Daoy (cell line): ENCODE measurements around the gene AFG3L2. TPM values are rescaled to one million over a fixed set of nuclear protein-coding genes. Genes with fewer than 3 reads are reported as not detected.

Experiments
- DNase-seq: peaks from one replicate; pipeline ENCODE4 v3.0.0-alpha.2; 2015; ENCODE audit warnings: low read depth
- total RNA-seq: library from RNA; depleted of rRNA; stranded (reverse); fragments of >200 nt; shearing (Covaris generic); gene quantifications from 2 replicates; pipeline ENCODE4 v1.2.3, GENCODE V29; 2014

AFG3L2 gene
- total RNA-seq, 1 experiment from 2014 or later = 54.3 TPM

- DNase-seq = no peak
Measured at GRCh38 chr18:12325726-12326245, 51.2 kb downstream of the AFG3L2 start.

DNA sequence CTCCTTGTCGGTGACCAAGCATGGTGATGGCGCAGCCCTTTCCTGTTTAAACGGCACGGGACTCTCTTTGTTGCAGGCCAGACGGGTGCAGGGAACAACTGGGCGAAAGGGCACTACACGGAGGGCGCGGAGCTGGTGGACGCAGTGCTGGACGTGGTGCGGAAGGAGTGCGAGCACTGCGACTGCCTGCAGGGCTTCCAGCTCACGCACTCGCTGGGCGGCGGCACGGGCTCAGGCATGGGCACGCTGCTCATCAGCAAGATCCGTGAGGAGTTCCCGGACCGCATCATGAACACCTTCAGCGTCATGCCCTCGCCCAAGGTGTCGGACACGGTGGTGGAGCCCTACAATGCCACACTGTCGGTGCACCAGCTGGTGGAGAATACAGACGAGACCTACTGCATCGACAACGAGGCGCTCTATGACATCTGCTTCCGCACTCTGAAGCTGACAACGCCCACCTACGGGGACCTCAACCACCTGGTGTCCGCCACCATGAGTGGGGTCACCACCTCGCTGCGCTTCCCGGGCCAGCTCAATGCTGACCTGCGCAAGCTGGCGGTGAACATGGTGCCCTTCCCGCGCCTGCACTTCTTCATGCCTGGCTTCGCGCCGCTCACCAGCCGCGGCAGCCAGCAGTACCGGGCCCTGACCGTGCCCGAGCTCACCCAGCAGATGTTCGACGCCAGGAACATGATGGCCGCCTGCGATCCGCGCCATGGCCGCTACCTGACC, 51.9 kb downstream of the AFG3L2 start:
- no peak for DNase-seq

GRCh38 chr18:12321333-12321732, 55.7 kb downstream of the AFG3L2 start:
- no peak for DNase-seq

DNA sequence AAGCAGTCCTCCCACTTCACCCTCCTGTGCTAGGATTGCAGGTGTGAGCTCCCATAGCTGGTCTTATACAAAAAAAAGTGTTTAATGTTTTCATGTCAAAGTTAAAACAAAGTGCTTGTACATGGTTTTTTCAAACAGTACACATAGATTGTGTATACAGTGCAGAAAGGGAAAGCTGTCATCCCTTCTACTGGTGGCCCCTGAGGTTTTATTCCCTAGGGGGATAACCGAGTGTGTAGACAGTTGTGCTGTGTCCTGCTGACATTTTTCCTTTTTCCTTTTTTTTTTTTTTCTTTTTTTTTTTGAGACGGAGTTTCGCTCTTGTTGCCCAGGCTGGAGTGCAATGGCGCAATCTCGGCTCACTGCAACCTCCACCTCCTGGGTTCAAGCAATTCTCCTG, 58.2 kb downstream of the AFG3L2 start:
- no peak for DNase-seq

- no peak for DNase-seq
Measured at GRCh38 chr18:12318334-12318697, 58.7 kb downstream of the AFG3L2 start.

DNA sequence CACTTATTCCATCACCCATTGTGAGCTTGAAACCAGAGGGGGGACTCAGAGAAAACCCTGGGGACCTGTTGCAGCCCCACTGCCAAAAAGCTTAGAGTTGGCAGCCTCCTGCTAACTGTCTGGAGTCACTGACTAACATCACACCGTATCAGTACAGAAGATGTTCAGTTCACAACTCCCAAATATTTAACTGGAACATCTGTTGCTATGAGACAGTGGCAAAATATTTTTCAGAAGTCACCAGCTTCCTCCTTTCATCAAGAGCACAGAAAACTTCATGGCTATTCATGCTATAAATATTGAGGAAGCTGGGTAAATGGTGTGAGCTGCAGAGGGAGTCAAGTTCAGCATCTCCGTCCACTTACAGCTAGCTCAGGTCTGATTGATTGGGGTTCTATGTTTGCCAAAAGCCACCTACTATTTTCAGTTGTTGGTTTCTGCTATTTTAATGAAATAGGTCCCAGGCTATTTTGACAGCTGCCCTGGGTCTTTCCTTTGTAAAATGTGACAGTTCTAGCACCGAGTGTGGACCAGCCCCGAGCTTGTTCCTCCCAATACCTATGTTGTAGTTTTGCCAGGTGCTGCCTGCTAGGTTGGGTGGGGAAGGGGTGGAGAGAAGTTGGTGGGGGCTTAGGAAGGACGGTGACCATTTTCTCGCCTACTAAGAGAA, 59.2 kb downstream of the AFG3L2 start:
- no peak for DNase-seq

- DNase-seq = no peak
Measured at GRCh38 chr18:12315911-12316310, 61.1 kb downstream of the AFG3L2 start.

GRCh38 chr18:12315490-12315889, 61.5 kb downstream of the AFG3L2 start:
- DNase-seq = no peak

GRCh38 chr18:12314591-12315305, 62.3 kb downstream of the AFG3L2 start:
- no peak for DNase-seq

DNA sequence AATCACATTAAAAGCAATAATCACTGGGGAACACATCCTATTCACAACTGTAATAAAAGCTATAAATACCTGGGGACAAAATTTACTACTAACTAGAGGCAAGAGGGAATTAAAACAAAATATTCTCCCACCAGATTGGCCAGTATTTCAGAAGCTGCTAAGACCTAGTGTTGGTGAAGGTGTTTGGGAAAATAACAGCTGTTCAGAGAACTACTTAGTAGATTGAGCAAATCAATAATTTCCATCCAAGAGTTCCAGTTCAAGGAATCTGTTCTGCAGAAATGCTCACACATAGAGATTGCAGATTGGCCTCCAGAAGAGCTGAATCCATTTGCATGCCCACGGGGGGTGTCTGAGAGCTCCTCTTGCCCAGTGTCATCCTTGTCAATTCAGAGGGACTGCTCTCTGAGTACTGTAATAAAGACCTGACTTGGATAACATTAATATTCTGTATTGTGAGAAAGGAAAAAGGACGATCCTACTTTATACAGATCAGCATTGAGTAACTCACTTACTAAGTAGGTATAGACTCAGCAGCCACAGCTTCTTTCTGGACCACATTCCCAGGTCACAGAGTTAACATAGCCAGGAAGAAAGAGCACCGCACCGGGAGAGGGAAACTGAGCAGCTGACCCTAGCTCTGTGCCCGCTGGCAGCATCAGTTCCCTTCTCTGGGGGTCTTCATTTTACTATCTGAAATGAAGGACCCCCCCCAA, 63.3 kb downstream of the AFG3L2 start:
- no peak for DNase-seq

DNA sequence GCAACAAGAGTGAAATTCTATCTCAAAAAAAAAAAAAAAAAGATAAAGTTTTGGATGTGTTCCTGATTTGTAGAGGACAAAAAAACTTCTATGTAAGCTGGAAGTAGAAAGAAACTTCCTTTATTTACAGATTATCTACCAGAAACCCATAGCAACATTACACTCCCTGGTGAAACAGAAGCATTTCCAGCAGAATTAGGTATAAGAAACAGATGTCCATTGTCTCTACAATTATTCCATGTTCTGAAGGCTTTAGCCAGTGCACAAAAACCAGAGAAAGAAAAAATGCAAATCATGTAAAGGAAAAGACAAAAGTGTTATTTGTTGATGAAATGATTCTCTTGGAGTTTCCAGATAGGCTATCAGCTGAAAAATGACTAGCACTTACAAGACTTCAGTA, 64.1 kb downstream of the AFG3L2 start:
- DNase-seq = no peak

- DNase-seq = no peak
Measured at GRCh38 chr18:12310762-12311161, 66.3 kb downstream of the AFG3L2 start.

GRCh38 chr18:12309683-12310198, 67.3 kb downstream of the AFG3L2 start:
- no peak for DNase-seq

- peak; percentile 74 for DNase-seq
Measured at GRCh38 chr18:12308386-12309100, 68.5 kb downstream of the AFG3L2 start.

- DNase-seq = peak; percentile 87
Measured at GRCh38 chr18:12307701-12308385, 69.2 kb downstream of the AFG3L2 start, which contains the start of gene TUBB6. Gene TUBB6, plus strand, starts transcription at chr18:12308241. Its CDS starts 52 bp downstream, at chr18:12308293.

DNA sequence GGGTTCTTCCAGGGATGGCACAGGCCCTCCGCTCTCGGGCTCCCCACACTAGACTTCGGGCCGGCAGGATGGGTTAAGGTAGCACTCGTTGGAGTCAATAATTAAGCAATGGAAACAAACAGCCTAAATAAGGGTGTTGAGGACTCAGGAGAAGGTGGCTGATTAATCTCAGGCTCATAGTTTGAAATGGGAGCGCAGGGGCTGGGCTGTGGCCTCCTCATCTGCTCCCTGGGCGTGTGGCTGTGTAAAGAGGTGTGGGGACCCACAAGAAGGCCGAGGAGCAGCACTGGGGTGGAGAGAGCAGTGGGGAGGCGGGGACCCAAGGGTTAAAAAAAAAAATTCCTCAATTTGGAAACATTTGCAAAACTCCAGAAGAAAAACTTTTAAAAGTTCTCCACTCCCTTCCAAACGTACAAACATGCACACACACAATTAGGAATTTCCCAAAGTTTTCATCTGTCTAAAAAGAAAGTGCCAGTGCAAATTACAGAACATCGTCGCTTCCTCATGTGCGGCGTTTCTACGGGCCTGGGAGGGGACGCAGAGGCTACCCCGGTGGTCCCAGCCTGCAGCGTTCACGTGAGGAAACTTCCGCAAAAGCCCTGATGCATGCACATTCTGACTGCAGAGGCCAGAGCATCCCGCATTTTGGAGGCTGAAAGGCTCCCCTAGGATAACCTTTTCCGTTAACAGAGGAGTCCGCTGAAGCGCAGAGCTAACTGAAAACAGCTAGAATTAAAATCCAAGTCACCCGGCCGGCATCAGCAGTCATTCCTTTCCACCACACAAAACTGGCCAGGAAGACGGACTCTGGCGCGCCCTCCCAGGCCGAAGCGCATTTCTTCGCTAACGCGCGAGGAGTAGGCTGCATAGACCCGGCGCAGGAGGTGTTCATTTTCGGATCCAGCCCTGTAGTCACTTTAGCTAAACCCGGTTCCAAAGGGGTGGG, 70.0 kb downstream of the AFG3L2 start:
- DNase-seq = peak; percentile 66

DNA sequence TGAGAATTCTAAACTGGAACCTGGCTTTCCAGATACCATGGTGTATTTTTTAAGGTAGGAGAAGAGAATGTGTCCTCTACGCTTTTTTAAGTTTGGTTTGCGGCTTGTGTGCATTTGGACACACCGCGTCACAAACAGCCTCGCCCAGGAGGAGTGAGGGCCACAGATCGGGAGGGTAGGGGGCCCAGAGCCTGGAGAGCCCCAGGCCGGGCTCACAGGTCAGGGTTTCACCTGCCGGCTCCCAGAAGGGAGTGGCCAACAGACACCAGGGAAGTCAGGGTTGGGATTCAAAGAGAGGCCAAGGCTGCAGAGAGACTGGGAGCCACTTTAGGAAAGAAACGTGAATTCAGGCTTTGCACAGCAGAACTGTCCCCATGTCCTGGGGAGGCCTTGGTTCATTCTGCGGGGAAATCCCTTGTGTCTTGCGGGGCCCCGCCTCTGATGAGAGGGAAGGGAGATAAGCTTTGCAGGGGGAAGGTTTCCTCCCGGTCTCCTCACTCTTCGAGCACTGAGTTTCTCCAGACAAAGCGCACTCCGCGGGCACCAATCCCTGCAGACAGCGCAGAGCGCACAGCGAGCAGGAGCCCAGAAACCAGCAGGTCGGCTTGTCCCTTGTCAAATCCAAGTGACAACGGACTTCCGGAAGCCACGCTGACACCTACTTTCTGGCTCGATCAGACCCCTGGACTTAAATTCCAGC, 70.9 kb downstream of the AFG3L2 start:
- no peak for DNase-seq

DNA sequence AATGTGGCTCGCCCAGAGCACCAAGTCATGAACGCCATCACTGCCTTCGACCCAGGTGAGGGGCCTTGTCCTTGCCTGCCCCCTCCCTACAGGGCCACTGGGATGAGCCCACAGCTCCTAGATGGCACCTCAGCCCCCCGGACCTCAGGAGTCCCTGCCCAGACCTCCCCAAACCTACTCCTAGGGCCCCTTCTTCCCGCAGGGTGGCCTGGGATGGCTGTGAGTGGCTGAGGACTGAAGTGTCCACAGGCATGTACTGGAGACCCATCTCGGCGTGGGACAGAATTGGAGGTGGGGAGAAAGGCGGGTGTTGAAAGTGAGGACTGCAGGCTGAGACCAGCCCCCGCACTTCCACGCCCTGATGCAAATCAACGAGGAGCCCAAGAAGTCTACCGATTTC, 71.8 kb downstream of the AFG3L2 start:
- DNase-seq = no peak
